GM18870 (cell line): ENCODE results near the gene OR4K5.
"Not testable (repeated sequence)": the region's sequence is repeated elsewhere in the genome, so short reads cannot be mapped to it uniquely, and the experiment has no call there.

Experiments used
- ATAC-seq: cut with Tn5 transposase; IDR thresholded peaks from one replicate; pipeline ENCODE4 v1.9.1; 2021; ENCODE audit warnings: moderate library complexity; ENCODE audit not compliant: unreplicated experiment

Gene OR4K5

GRCh38 chr14:19920021-19920657 is at the start of gene OR4K5:
Gene OR4K5, plus strand, starts transcription at chr14:19920607. Its CDS starts 0 bp downstream, at chr14:19920607.
- no peak for ATAC-seq

GRCh38 chr14:19873178-19873577 is 47.2 kb upstream of the OR4K5 start:
- no peak for ATAC-seq

GRCh38 chr14:19874842-19875241 is 45.6 kb upstream of the OR4K5 start, which contains the start of gene OR4K2:
Gene OR4K2, plus strand, starts transcription at chr14:19875142. Its CDS starts 1,126 bp downstream, at chr14:19876268.
- no peak for ATAC-seq

- no peak for ATAC-seq
Observed at GRCh38 chr14:19878029-19878642, 42.3 kb upstream of the OR4K5 start.

DNA sequence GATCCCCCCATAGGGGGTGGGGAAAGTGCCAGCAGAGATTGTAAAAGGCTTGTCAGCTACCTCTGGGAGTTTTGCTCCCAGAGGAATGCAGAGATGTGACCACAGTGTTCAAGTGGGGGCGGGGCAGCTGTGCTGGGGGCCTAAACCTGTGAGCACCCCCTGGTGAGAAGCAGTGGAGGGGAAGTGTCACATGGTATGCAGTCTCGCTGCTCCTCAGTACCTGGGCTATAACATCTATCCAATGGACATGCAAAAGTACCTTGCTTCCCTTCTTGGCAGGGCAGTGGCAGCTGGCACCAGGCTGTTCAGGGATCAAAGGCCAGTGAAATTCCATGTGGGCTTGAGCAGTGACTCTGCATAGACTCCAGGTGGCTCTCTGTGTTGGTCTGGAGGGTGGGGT is 25.1 kb upstream of the OR4K5 start:
- no peak for ATAC-seq

DNA sequence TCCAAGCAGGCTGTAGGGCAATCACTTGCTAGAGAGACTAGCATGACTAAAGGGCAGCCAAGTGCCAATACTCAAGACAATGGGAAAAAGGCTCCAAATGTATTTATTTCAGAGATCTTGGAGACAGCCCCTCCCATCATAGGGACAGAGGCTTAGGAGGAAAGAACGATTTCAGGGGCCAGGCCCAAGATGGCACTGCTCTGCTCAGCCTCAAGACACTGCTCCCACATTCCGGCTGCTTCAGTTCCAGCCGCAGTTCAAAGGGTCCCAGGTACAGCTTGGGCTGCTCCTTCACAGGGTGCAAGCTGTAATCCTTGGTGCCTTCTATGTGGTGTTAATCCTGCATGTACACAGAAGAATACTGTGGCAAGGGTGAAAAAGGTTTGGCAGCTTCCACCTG is 19.4 kb upstream of the OR4K5 start:
- ATAC-seq, result no peak

DNA sequence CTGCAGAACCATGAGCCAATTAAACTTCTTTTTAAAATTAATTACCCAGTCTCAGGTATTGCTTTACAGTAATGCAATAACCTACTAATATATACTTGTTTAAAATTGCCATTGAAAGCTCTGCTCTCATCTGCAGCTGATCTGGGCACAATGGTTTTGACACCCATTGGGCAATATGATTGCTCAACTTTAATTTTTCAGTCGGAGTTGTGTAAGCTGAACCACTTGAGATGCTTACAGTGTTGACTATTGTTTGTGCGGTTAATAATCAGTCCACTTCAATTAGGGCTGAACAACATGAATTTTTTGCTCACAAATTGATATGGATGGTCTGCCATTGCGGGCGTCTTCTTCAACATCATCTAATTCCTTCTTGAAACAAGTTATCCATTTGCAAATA is 18.0 kb upstream of the OR4K5 start:
- no peak for ATAC-seq

DNA sequence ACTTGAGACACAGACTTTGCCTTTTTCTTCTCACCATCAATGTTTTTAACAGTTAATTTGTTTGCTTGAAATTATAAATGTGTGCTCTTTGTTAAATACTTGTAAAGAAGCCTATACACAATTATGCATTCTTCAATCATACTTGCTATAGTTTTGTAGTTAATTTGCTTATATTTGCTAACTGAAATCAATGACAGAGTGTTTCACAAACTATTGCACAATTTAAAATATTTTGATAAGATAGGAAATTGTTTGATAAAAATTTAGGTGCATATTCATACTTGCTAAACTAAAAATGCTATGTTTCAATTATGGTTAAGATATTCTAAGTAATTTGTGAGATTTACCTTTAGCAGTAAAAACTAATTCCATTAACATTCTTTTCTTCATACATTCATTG is 13.7 kb upstream of the OR4K5 start:
- no peak for ATAC-seq

- ATAC-seq, result no peak
Observed at GRCh38 chr14:19911114-19911513, 9.3 kb upstream of the OR4K5 start.

- ATAC-seq, result no peak
Observed at GRCh38 chr14:19917243-19917642, 3.2 kb upstream of the OR4K5 start.

DNA sequence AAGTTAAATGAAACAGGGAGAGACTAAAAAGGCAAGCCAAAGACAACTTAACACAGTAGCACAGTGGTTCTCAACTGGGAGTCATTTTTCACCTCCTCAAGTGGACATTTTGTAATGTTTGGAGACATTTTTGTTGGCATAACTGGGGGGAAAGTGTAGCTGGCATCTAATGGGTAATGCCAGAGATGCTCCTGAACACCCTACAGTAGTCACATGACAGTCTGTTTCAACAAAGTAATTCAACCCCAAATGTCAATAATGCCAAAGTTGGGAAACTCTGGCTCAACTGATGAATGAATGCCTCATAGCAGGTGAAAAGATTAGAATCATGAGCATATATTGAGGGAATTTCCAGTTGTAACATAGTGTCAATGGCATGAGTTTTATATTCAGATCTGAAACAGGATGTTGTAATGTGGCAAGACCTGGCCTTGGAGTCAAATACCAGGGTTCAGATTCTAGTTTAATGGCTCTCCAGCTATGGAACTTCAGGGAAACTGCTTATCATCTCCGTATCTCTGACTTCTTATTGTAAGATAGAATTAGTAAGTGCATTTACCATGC is 2.4 kb upstream of the OR4K5 start:
- ATAC-seq, result no peak

DNA sequence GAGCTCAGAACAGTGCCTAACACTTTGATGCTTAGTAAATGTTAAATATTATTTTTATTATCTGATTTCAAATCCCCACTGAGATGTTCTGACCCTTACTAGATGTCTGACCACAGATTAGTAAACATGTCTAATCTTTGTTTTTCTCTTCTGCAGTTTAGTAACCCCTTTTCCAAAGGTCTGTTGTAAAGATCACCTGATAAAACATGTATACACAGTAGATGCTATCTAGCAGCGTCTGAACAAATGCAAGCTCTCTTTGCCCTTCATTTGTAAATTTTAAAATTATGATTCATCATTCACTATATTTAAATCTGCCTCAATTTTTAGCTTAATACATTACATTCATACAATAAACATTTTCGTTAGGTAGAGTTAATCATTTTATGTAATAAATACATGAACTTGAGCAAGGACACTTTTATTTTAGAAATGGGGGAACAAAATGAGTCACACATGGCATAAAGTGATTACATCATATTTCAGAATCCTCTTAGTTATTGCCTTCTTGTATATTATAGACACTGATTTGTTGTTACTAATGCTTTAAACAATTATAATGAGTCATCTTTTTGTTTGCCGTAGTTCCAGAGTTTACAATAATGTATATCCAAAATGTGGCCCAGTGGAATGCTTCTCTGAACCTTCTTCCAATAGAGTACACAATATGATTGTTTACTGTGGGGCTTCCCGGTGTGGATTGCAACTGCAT is 1.7 kb upstream of the OR4K5 start:
- ATAC-seq, result no peak

DNA sequence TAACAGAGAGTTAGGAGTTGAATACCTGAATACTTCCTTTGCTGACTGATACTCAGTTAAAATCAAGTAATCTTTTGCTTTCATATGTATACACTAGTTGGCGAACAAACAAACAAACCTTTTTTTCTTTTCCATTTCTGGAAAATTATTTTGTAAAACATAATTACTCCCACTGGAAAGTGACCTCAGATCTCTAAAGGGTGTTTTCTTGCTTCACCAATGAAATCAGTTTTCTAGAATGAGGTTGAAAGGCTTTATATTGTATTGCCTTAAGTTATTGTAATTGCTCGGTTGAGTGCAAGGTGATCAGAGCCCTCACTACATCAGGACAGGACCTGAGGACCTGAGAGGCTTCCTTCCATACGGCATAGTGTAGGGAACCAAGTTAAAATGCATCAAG is 10.2 kb downstream of the OR4K5 start, which contains the start of gene OR4K1:
TSS of gene OR4K1 (plus strand) at position 301 of the 400 bp plus-strand sequence. CDS start 4,750 bp downstream, outside the sequence.
- ATAC-seq, result no peak

DNA sequence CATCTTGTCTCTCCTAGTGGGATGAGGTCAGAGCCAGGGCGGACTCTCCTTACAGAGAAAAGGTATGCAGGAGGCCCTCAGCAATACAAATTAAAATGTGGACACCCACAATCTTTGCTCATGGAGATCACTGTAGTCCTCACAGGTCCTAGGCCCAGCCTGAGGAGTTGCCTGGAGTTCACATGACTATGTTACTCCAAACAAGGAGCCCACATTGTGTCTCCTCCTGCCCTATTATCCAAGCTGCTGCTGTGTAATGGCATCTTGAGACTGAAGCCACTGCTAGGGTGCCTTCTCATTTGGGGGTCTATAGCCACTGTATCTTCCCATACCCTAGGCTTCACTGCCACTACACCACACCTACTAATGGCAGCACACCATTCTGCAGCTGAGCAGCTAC is 21.3 kb downstream of the OR4K5 start:
- no peak for ATAC-seq

- ATAC-seq, result no peak
Observed at GRCh38 chr14:19947413-19948090, 27.1 kb downstream of the OR4K5 start.

DNA sequence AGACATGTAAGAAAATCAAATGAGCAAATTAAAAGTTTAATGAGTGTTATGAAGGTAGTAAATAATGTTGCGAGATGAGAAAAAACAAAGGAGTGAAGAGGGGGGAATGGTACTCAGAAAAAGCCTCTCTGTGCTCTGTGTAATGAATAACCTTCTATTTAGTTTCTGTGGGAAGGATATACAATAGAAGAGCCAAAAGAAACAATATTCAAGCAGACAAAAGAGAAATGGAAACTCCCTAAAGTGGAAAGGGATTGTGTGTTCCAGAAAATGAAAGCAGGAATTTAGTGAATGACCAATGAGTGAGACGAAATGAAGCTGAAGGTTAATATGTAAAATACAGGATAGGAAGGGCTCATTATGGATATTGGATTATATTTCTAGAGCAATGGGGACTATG is 28.8 kb downstream of the OR4K5 start:
- no peak for ATAC-seq

DNA sequence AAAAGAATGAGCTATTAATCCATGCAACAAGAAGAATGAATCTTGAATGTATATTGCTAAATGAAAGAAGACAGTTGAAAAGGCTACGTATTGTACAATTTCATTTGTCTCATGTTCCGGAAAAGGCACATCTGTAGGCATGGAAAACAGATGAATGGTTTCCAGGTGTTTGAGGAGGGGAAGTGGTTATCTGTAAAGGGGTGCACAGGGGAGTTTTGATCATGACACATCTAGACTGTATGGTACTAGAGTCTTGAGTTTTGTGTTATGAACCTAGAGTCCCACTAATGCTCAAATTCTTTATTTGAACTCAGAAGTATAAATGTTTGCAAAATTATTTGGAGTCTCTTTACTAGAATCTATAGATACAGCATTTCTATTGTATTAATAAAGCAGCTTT is 49.3 kb downstream of the OR4K5 start:
- ATAC-seq, result not testable (repeated sequence)
